CD8-positive, alpha-beta memory T cell (primary cell): Measurements from ENCODE around the gene KRTAP23-1. TPM values are rescaled to one million over a fixed set of nuclear protein-coding genes. Genes with fewer than 3 reads are reported as not detected.

Experiments used
- polyA plus RNA-seq: library from polyadenylated mRNA; unstranded; fragments of 300-500 nt; fragmentation: Illumina TruSeq; gene quantifications from one replicate; pipeline ENCODE4 v1.2.3, GENCODE V29; 2021
- total RNA-seq, 2 experiments: library from RNA; stranded (reverse); gene quantifications; one replicate each; pipeline ENCODE4 v1.2.3, GENCODE V29; 2021

Gene KRTAP23-1
- total and polyA plus RNA-seq, 3 experiments from 2014 or later = not detected

Other genes with a start within 250 kb of the KRTAP23-1 start
- gene CLDN17, start 181.8 kb downstream of the KRTAP23-1 start, total RNA-seq = not detected
- gene CLDN17, start 181.8 kb downstream of the KRTAP23-1 start, polyA plus RNA-seq = not detected
- gene CLDN8, start 132.5 kb downstream of the KRTAP23-1 start, total RNA-seq = not detected
- gene CLDN8, start 132.5 kb downstream of the KRTAP23-1 start, polyA plus RNA-seq = not detected
- not detected for gene KRTAP24-1, start 65.7 kb downstream of the KRTAP23-1 start, total RNA-seq
- not detected for gene KRTAP24-1, start 65.7 kb downstream of the KRTAP23-1 start, polyA plus RNA-seq
- gene KRTAP25-1, start 59.1 kb downstream of the KRTAP23-1 start, total RNA-seq = not detected
- not detected for gene KRTAP25-1, start 59.1 kb downstream of the KRTAP23-1 start, polyA plus RNA-seq
- not detected for gene KRTAP26-1, start 28.3 kb downstream of the KRTAP23-1 start, total RNA-seq
- not detected for gene KRTAP26-1, start 28.3 kb downstream of the KRTAP23-1 start, polyA plus RNA-seq
- gene KRTAP27-1, start 10.9 kb downstream of the KRTAP23-1 start, total RNA-seq = not detected
- gene KRTAP27-1, start 10.9 kb downstream of the KRTAP23-1 start, polyA plus RNA-seq = not detected
- gene KRTAP13-2, start 23.7 kb upstream of the KRTAP23-1 start, total RNA-seq = not detected
- gene KRTAP13-2, start 23.7 kb upstream of the KRTAP23-1 start, polyA plus RNA-seq = not detected
- gene KRTAP13-1, start 47.4 kb upstream of the KRTAP23-1 start, total RNA-seq = not detected
- not detected for gene KRTAP13-1, start 47.4 kb upstream of the KRTAP23-1 start, polyA plus RNA-seq
- not detected for gene KRTAP13-3, start 77.3 kb upstream of the KRTAP23-1 start, total RNA-seq
- not detected for gene KRTAP13-3, start 77.3 kb upstream of the KRTAP23-1 start, polyA plus RNA-seq
- not detected for gene KRTAP13-4, start 81.6 kb upstream of the KRTAP23-1 start, total RNA-seq
- not detected for gene KRTAP13-4, start 81.6 kb upstream of the KRTAP23-1 start, polyA plus RNA-seq
- gene KRTAP15-1, start 91.7 kb upstream of the KRTAP23-1 start, total RNA-seq = not detected
- not detected for gene KRTAP15-1, start 91.7 kb upstream of the KRTAP23-1 start, polyA plus RNA-seq
- not detected for gene KRTAP19-1, start 131.8 kb upstream of the KRTAP23-1 start, total RNA-seq
- gene KRTAP19-1, start 131.8 kb upstream of the KRTAP23-1 start, polyA plus RNA-seq = not detected
- not detected for gene KRTAP19-2, start 138.8 kb upstream of the KRTAP23-1 start, total RNA-seq
- not detected for gene KRTAP19-2, start 138.8 kb upstream of the KRTAP23-1 start, polyA plus RNA-seq
- gene KRTAP19-3, start 143.4 kb upstream of the KRTAP23-1 start, total RNA-seq = not detected
- not detected for gene KRTAP19-3, start 143.4 kb upstream of the KRTAP23-1 start, polyA plus RNA-seq
- gene KRTAP19-4, start 148.6 kb upstream of the KRTAP23-1 start, total RNA-seq = not detected
- not detected for gene KRTAP19-4, start 148.6 kb upstream of the KRTAP23-1 start, polyA plus RNA-seq
- gene KRTAP19-5, start 153.5 kb upstream of the KRTAP23-1 start, total RNA-seq = not detected
- not detected for gene KRTAP19-5, start 153.5 kb upstream of the KRTAP23-1 start, polyA plus RNA-seq
- not detected for gene KRTAP19-6, start 193.3 kb upstream of the KRTAP23-1 start, total RNA-seq
- not detected for gene KRTAP19-6, start 193.3 kb upstream of the KRTAP23-1 start, polyA plus RNA-seq
- gene KRTAP19-7, start 212.7 kb upstream of the KRTAP23-1 start, total RNA-seq = not detected
- gene KRTAP19-7, start 212.7 kb upstream of the KRTAP23-1 start, polyA plus RNA-seq = not detected
- not detected for gene KRTAP22-2, start 241.8 kb upstream of the KRTAP23-1 start, total RNA-seq
- gene KRTAP22-2, start 241.8 kb upstream of the KRTAP23-1 start, polyA plus RNA-seq = not detected
- not detected for gene KRTAP6-3, start 243.8 kb upstream of the KRTAP23-1 start, total RNA-seq
- not detected for gene KRTAP6-3, start 243.8 kb upstream of the KRTAP23-1 start, polyA plus RNA-seq